Fibroblast of villous mesenchyme (primary cell): Measurements from ENCODE around the gene SARDH. TPM values are rescaled to one million over a fixed set of nuclear protein-coding genes. Genes with fewer than 3 reads are reported as not detected.

ENCODE experiments used
- DNase-seq: peaks from one replicate; pipeline ENCODE4 v3.0.0-alpha.2; 2010; ENCODE audit warnings: low read depth
- H3K4me3 ChIP-seq: 2 replicates; pipeline ENCODE4 v1.5.1; 2011; ENCODE audit warnings: low read depth, mild to moderate bottlenecking, low read length
- CTCF ChIP-seq: IDR thresholded peaks from 2 replicates; pipeline ENCODE4 v1.5.1; 2012; ENCODE audit warnings: low read depth, mild to moderate bottlenecking, low read length; ENCODE audit not compliant: insufficient read depth
- total RNA-seq: library from RNA; depleted of rRNA; stranded (reverse); fragments of >200 nt; gene quantifications from 2 replicates; pipeline ENCODE4 v1.2.3, GENCODE V29; 2012

SARDH gene
- total RNA-seq, 1 donor = 6.0 TPM

- no peak for DNase-seq
Observed at GRCh38 chr9:133703591-133704399, 34.4 kb downstream of the SARDH start.

GRCh38 chr9:133702798-133703590, 35.2 kb downstream of the SARDH start:
- H3K4me3 ChIP-seq = peak overlapping the region; percentile 27

More at GRCh38 chr9:133703591-133704399, 34.4 kb downstream of the SARDH start:
- no peak overlapping the region for H3K4me3 ChIP-seq
- TF ChIP-seq CTCF = no peak

GRCh38 chr9:133701981-133702797, 36.0 kb downstream of the SARDH start:
- peak; percentile 32 for DNase-seq
- no peak for TF ChIP-seq CTCF
- peak overlapping the region; percentile 27 for H3K4me3 ChIP-seq

More at GRCh38 chr9:133702798-133703590, 35.2 kb downstream of the SARDH start:
- TF ChIP-seq CTCF = no peak
- no peak for DNase-seq

GRCh38 chr9:133701321-133701980, 36.7 kb downstream of the SARDH start:
- H3K4me3 ChIP-seq = no peak overlapping the region
- no peak for DNase-seq
- TF ChIP-seq CTCF = no peak

GRCh38 chr9:133700819-133701320, 37.3 kb downstream of the SARDH start:
- H3K4me3 ChIP-seq = no peak overlapping the region
- no peak for TF ChIP-seq CTCF
- DNase-seq = no peak

GRCh38 chr9:133699546-133699945, 38.6 kb downstream of the SARDH start:
- DNase-seq = no peak
- H3K4me3 ChIP-seq = no peak overlapping the region
- TF ChIP-seq CTCF = no peak
